Right renal cortex interstitium (tissue), 3 donors: Measurements from ENCODE around the gene ABCB8. TPM values are rescaled to one million over a fixed set of nuclear protein-coding genes. Genes with fewer than 3 reads are reported as not detected.
"Not testable (repeated sequence)": the region's sequence is repeated elsewhere in the genome, so short reads cannot be mapped to it uniquely, and the experiment has no call there.

Source experiments
- DNase-seq, 3 donors: peaks; one replicate each; pipeline ENCODE4 v3.0.0-alpha.2; 2013; ENCODE audit warnings: low read depth in 3 of 3, low spot score in 2 of 3
- polyA plus RNA-seq, 3 donors: library from polyadenylated mRNA; unstranded; fragments of 120-200 nt; gene quantifications; one replicate each; pipeline ENCODE4 v1.2.1, GENCODE V29; 2013; ENCODE audit not compliant: insufficient read length in 3 of 3

ABCB8 gene
- polyA plus RNA-seq, 3 donors = 15.2 to 18.4 (median 15.5) TPM

GRCh38 chr7:151033864-151034249 lies 5.6 kb downstream of the ABCB8 start:
- no peak for DNase-seq

GRCh38 chr7:151034312-151035025 lies 6.2 kb downstream of the ABCB8 start:
- DNase-seq = no peak

GRCh38 chr7:151035026-151035717 lies 6.9 kb downstream of the ABCB8 start:
- DNase-seq = no peak

GRCh38 chr7:151035902-151036301 lies 7.7 kb downstream of the ABCB8 start:
- DNase-seq = no peak

- DNase-seq = no peak
These were observed 10.9 kb downstream of the ABCB8 start for GRCh38 chr7:151038951-151039849.

- DNase-seq = no peak
These were observed 11.7 kb downstream of the ABCB8 start for GRCh38 chr7:151039850-151040548.

- DNase-seq = no peak
These were observed 12.5 kb downstream of the ABCB8 start for GRCh38 chr7:151040616-151041375.

- DNase-seq = not testable (repeated sequence)
These were observed 15.2 kb downstream of the ABCB8 start for GRCh38 chr7:151043449-151043848.

GRCh38 chr7:151043959-151044358 lies 15.7 kb downstream of the ABCB8 start:
- no peak for DNase-seq

GRCh38 chr7:151045262-151045661 lies 17.0 kb downstream of the ABCB8 start:
- no peak for DNase-seq

GRCh38 chr7:151045967-151046366 lies 17.7 kb downstream of the ABCB8 start:
- no peak for DNase-seq

GRCh38 chr7:151046603-151047573 lies 18.6 kb downstream of the ABCB8 start:
- DNase-seq = no peak

GRCh38 chr7:151047976-151048815 lies 19.9 kb downstream of the ABCB8 start, which contains the start of gene ASIC3:
ASIC3 (plus strand) TSS chr7:151048531; CDS start chr7:151048886, 355 bp downstream.
- DNase-seq = no peak

GRCh38 chr7:151048911-151049463 lies 20.7 kb downstream of the ABCB8 start:
- DNase-seq = no peak

- peak in 1 of 3 donors; percentile 61 for DNase-seq
These were observed 22.9 kb downstream of the ABCB8 start for GRCh38 chr7:151051108-151051507.

- DNase-seq = no peak
These were observed 24.8 kb downstream of the ABCB8 start for GRCh38 chr7:151053096-151053495.

GRCh38 chr7:151053751-151054150 lies 25.5 kb downstream of the ABCB8 start:
- DNase-seq = no peak
